ENCODE data around the gene RPS27A. TPM values are rescaled to one million over a fixed set of nuclear protein-coding genes. Genes with fewer than 3 reads are reported as not detected.
"Not testable (repeated sequence)": the region's sequence is repeated elsewhere in the genome, so short reads cannot be mapped to it uniquely, and the experiment has no call there.

RPS27A gene
- total RNA-seq, 1 donor from 2014 or later = 795 TPM

GRCh38 chr2:55204950-55205349 lies 27.5 kb upstream of the RPS27A start:
- H3K27me3 Mint-ChIP-seq (ENCODE audit: low read depth) = no peaks in the 10 kb centered on the region
- H3K4me1 Mint-ChIP-seq = no peaks in the 10 kb centered on the region
- no peak overlapping the region for H3K27ac Mint-ChIP-seq
- DNase-seq (ENCODE audit: low spot score in 2 of 2, unreplicated experiment in 2 of 2) = no peak
- peaks cover 47% of the 10 kb centered on the region for H3K9me3 Mint-ChIP-seq
- TF ChIP-seq CTCF (IDR thresholded peaks at IDR 0.05; ENCODE audit: unreplicated experiment) = no peak
- peaks cover 60% of the 10 kb centered on the region for H3K36me3 Mint-ChIP-seq
- H3K4me3 Mint-ChIP-seq = no peak overlapping the region

GRCh38 chr2:55213822-55214221 lies 18.7 kb upstream of the RPS27A start:
- H3K36me3 Mint-ChIP-seq = peaks cover 21% of the 10 kb centered on the region
- H3K4me1 Mint-ChIP-seq = no peaks in the 10 kb centered on the region
- H3K9me3 Mint-ChIP-seq = no peaks in the 10 kb centered on the region
- H3K27me3 Mint-ChIP-seq (ENCODE audit: low read depth) = no peaks in the 10 kb centered on the region
- H3K4me3 Mint-ChIP-seq = no peak overlapping the region
- TF ChIP-seq CTCF (IDR thresholded peaks at IDR 0.05; ENCODE audit: unreplicated experiment) = no peak
- DNase-seq (ENCODE audit: low spot score in 2 of 2, unreplicated experiment in 2 of 2) = no peak
- no peak overlapping the region for H3K27ac Mint-ChIP-seq

GRCh38 chr2:55223958-55224760 lies 8.3 kb upstream of the RPS27A start:
- H3K9me3 Mint-ChIP-seq = no peaks in the 10 kb centered on the region
- peak overlapping the region; percentile 74 for H3K4me3 Mint-ChIP-seq
- DNase-seq (ENCODE audit: low spot score in 2 of 2, unreplicated experiment in 2 of 2) = no peak
- no peaks in the 10 kb centered on the region for H3K27me3 Mint-ChIP-seq (ENCODE audit: low read depth)
- H3K4me1 Mint-ChIP-seq = peaks cover 15% of the 10 kb centered on the region
- TF ChIP-seq CTCF (IDR thresholded peaks at IDR 0.05; ENCODE audit: unreplicated experiment) = no peak
- peak overlapping the region; percentile 83 for H3K27ac Mint-ChIP-seq
- peaks cover 6% of the 10 kb centered on the region for H3K36me3 Mint-ChIP-seq

GRCh38 chr2:55224761-55225261 lies 7.7 kb upstream of the RPS27A start:
- Mint-ChIP-seq H3K4me1 (peaks cover 17% of the 10 kb centered on the region), H3K4me3 (no peak overlapping the region), H3K27me3 (ENCODE audit: low read depth) (no peaks in the 10 kb centered on the region), H3K36me3 (peaks cover 8% of the 10 kb centered on the region), H3K9me3 (no peaks in the 10 kb centered on the region), H3K27ac (peak overlapping the region; percentile 83)
- TF ChIP-seq CTCF (IDR thresholded peaks at IDR 0.05; ENCODE audit: unreplicated experiment) = no peak
- DNase-seq (ENCODE audit: low spot score in 2 of 2, unreplicated experiment in 2 of 2) = no peak

GRCh38 chr2:55225481-55226020 lies 6.9 kb upstream of the RPS27A start:
- Mint-ChIP-seq H3K36me3 (peaks cover 8% of the 10 kb centered on the region), H3K9me3 (no peaks in the 10 kb centered on the region), H3K4me1 (peaks cover 23% of the 10 kb centered on the region), H3K27ac (peak overlapping the region; percentile 58), H3K4me3 (no peak overlapping the region), H3K27me3 (ENCODE audit: low read depth) (no peaks in the 10 kb centered on the region)
- TF ChIP-seq CTCF (IDR thresholded peaks at IDR 0.05; ENCODE audit: unreplicated experiment) = no peak
- no peak for DNase-seq (ENCODE audit: low spot score in 2 of 2, unreplicated experiment in 2 of 2)

GRCh38 chr2:55227437-55228225 lies 4.9 kb upstream of the RPS27A start:
- not testable (repeated sequence) for H3K4me3 Mint-ChIP-seq; H3K36me3 Mint-ChIP-seq; H3K9me3 Mint-ChIP-seq; H3K27me3 Mint-ChIP-seq (ENCODE audit: low read depth); H3K27ac Mint-ChIP-seq; DNase-seq (ENCODE audit: low spot score in 2 of 2, unreplicated experiment in 2 of 2)
- peaks cover 30% of the 10 kb centered on the region for H3K4me1 Mint-ChIP-seq
